NB4 (cell line): ENCODE results near the gene FBN1.

Experiments used
- DNase-seq: peaks from one replicate; pipeline ENCODE4 v3.0.0; 2010; ENCODE audit warnings: low read depth
- H3K4me3 ChIP-seq: one replicate; pipeline ENCODE4 v1.5.1; 2011; ENCODE audit warnings: mild to moderate bottlenecking, low read depth, low read length, moderate library complexity
- CTCF ChIP-seq: IDR thresholded peaks from one replicate; pipeline ENCODE4 v1.5.1; 2012; ENCODE audit warnings: low read depth, low read length
- MAX ChIP-seq: IDR thresholded peaks from 2 replicates; pipeline ENCODE4 v1.6.1; 2011; ENCODE audit warnings: low read depth, low read length
- MYC ChIP-seq: IDR thresholded peaks from 2 replicates; pipeline ENCODE4 v1.6.1; 2011; ENCODE audit warnings: low read depth, low read length
- POLR2A ChIP-seq: IDR thresholded peaks from 2 replicates; pipeline ENCODE4 v1.6.1; 2011; ENCODE audit warnings: mild to moderate bottlenecking; ENCODE audit not compliant: insufficient read length; ENCODE audit errors: extremely low read depth

The FBN1 gene

GRCh38 chr15:48478581-48478980 lies 166.9 kb downstream of the FBN1 start:
- TF ChIP-seq POLR2A (no peak), MAX (no peak), MYC (no peak), CTCF (no peak)
- no peak for DNase-seq
- no peak overlapping the region for H3K4me3 ChIP-seq

- no peak overlapping the region for H3K4me3 ChIP-seq
- no peak for DNase-seq
- TF ChIP-seq MYC (no peak), CTCF (no peak), POLR2A (no peak), MAX (no peak)
Measured at GRCh38 chr15:48477795-48478360, 167.6 kb downstream of the FBN1 start.

- no peak for DNase-seq
- no peak overlapping the region for H3K4me3 ChIP-seq
- TF ChIP-seq CTCF (no peak), MAX (no peak), MYC (no peak), POLR2A (no peak)
Measured at GRCh38 chr15:48475600-48476395, 169.7 kb downstream of the FBN1 start.

- no peak for DNase-seq
- TF ChIP-seq MYC: no peak
- no peak for TF ChIP-seq POLR2A
- TF ChIP-seq MAX: no peak
- TF ChIP-seq CTCF: no peak
Measured at GRCh38 chr15:48473667-48474066, 171.8 kb downstream of the FBN1 start.

GRCh38 chr15:48472756-48473155 lies 172.8 kb downstream of the FBN1 start:
- DNase-seq: peak; percentile 7
- TF ChIP-seq POLR2A (no peak), MYC (no peak), CTCF (no peak), MAX (no peak)
- no peak overlapping the region for H3K4me3 ChIP-seq

More at GRCh38 chr15:48473667-48474066, 171.8 kb downstream of the FBN1 start:
- no peak overlapping the region for H3K4me3 ChIP-seq
